ENCODE measurements around the gene LYRM4.
"Not testable (repeated sequence)": the region's sequence is repeated elsewhere in the genome, so short reads cannot be mapped to it uniquely, and the experiment has no call there.

The LYRM4 gene

DNA sequence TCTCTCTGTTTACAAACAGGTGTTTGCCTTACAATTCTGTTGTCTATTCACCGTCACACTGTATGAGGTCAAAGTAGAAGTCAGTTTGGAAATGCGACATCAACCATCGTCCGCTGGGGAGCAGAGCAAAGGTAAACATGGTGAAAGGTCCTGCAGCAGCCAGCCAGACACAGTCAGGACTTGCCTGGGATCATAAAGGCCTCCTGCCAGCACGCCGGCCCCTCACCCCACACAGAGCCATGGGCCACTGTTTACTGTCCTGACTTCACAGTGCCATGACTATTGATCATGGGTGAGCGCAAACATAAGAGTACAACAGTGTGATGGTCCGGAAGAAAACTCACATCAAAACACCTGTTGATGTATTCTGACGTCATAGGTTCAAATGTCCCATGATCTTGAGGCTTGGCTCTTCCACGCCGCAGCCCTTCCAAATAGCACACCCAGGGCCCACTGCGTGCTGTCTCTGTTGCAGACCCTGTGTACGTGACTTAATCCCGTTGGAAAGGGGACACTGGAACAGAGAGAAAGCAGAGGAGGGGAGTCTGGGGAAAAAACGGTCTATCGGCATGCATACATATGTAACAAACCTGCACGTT lies 192.5 kb downstream of the LYRM4 start:
- DNase-seq: no peak

DNA sequence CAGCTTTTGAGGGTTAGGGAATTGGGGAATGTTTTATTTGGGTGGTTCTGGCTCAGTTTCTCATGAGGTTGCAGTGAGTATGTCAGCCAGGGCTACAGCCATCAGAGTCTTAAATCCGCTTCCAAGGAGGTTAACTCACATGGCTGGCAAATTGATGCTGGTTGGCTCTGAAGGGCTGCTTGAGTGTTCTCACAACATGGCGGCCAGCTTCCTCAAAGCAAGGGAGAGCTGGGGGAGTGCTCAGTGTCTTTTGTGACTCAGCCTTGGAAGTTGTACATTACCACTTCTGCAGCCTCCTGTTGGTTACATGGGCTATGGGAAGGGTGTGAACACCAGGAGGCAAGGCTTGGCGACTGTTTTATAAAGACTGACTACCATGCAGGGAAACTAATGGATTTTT lies 193.4 kb downstream of the LYRM4 start:
- DNase-seq: no peak

DNA sequence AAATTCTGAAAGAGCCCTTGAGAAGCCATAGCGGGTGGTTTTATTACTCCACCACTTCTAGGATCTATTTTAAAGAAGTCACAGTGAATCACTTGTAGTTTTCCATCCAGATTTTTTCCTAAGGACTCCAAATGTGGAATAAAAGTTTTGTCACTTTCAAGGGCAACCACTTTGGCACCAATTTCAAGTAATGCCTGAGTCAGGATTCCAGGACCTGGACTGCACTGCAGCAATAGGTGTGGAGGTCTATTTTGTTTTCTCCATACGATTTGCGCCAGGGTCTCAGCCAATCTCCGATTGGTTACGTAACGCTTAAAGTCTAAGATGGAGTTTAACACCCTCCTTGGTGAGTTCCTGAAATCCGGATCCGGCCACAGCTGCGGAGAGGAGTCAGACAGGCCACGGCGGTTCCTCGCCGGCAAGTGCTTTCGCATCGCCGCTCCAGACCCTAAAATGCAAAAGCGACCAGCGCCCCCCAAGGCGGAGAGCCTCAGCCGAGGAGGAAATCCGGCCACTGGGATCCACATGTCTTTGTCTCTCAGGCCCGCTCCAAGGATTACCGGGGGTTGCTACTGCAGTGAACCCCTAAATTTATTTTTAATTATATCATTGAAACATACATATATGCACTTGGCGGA lies 194.2 kb downstream of the LYRM4 start:
- no peak for DNase-seq

GRCh38 chr6:5063617-5064016 lies 197.1 kb downstream of the LYRM4 start:
- no peak for DNase-seq

GRCh38 chr6:5061152-5061551 lies 199.6 kb downstream of the LYRM4 start:
- DNase-seq: no peak

- not testable (repeated sequence) for DNase-seq
These were observed 200.3 kb downstream of the LYRM4 start for GRCh38 chr6:5060439-5060838.

- DNase-seq: no peak
These were observed 201.5 kb downstream of the LYRM4 start for GRCh38 chr6:5059036-5059896.
